ENCODE measurements around the gene HOXA9. TPM values are rescaled to one million over a fixed set of nuclear protein-coding genes. Genes with fewer than 3 reads are reported as not detected.

HOXA9 gene
- total and polyA plus RNA-seq, 2 of the 8 experiments (the other 6 are each of a cell fraction or from before 2014, with no cell fraction given) = not detected

DNA sequence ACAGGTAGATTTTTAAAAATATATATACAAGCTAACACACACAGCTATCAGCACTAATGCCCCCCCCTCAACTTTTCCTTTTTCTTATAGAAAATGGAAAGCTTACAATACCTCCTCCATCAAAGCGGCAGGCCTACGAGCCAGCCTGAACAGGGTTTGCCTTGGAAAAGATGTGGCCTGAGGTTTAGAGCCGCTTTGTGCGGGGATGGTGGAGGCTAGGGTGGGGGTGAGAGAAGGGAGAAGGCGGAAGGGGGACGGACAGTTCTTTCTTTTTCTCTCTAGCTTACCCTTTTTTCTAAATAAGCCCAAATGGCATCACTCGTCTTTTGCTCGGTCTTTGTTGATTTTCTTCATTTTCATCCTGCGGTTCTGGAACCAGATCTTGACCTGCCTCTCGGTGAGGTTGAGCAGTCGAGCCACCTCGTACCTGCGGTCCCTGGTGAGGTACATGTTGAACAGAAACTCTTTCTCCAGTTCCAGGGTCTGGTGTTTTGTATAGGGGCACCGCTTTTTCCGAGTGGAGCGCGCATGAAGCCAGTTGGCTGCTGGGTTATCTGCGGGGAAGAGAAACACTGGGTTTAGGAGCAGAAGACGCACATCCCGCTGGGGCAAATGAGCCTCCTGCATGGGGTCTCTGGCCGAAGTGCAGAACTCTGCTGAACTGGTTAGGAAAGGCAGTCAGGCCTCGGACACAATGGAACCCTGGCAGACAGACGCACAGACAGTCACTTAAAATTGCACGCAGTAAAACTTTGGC, 1.9 kb downstream of the HOXA9 start:
- H2BK12ac ChIP-seq (ENCODE audit: low read depth, low read length) = no peak overlapping the region
- no peak overlapping the region for H2AK5ac ChIP-seq (ENCODE audit: low read depth, low read length)
- TF ChIP-seq FOSL1 (IDR thresholded peaks at IDR 0.05; ENCODE audit: insufficient read depth, low read depth, low read length) (no peak), SUZ12 (IDR thresholded peaks at IDR 0.05; ENCODE audit: low read length) (peak; percentile 25), EZH2 (IDR thresholded peaks at IDR 0.05; ENCODE audit: low read depth, low read length, severe bottlenecking) (peak; percentile 70), RNF2 (IDR thresholded peaks at IDR 0.05; ENCODE audit: borderline replicate concordance, low read depth, low read length, missing control alignments, poor library complexity, severe bottlenecking) (peak; percentile 83)
- ChIA-PET POLR2A (ENCODE audit: partially characterized antibody) (no interaction called here), CTCF (ENCODE audit: partially characterized antibody) (interaction anchor here (0.8 to 4.4 kb wide), 11 partner anchors 8 to 69 kb away, joined by 3 to 80 read pairs (median 4); partner anchors contain the start of genes HOXA11, HOXA3, HOXA5 and HOXA6)
- H3K4me2 ChIP-seq (ENCODE audit: insufficient read depth in 1 of 2, low read depth in 2 of 2, low read length in 2 of 2) = no peak overlapping the region; a peak in 1 of 4 replicates
- no peak overlapping the region for H2BK20ac ChIP-seq (ENCODE audit: low read length)
- no peak overlapping the region for H3K9ac ChIP-seq (replicated peaks in 1 of 4; ENCODE audit: extremely low read depth in 1 of 4, low read depth in 3 of 4, low read length in 3 of 4)
- H3K79me1 ChIP-seq (ENCODE audit: low read depth, low read length) = no peaks in the 10 kb centered on the region
- no peak overlapping the region for H2BK15ac ChIP-seq (ENCODE audit: low read length)
- H3K23me2 ChIP-seq (ENCODE audit: low read depth, low read length) = no peaks in the 10 kb centered on the region
- H3K14ac ChIP-seq (ENCODE audit: insufficient read length) = no peak overlapping the region
- no peak overlapping the region for H3K4me3 ChIP-seq (ENCODE audit: extremely low read depth in 1 of 4, insufficient read depth in 2 of 4, low read depth in 3 of 4, low read length in 4 of 4)
- no peak overlapping the region for H3K27ac ChIP-seq (ENCODE audit: low read depth, low read length)
- H3K23ac ChIP-seq (ENCODE audit: insufficient read length) = no peak overlapping the region
- no peak overlapping the region for H3K4ac ChIP-seq (replicated peaks; ENCODE audit: insufficient read length, low read depth, low read length)
- peaks cover 0 to 20% (median 0%) of the 10 kb centered on the region in 4 experiments; a peak in 1 of 8 replicates for H3K36me3 ChIP-seq (ENCODE audit: control insufficient read depth in 2 of 4, insufficient read depth in 4 of 4, low read length in 3 of 4)
- WGBS, 2 experiments (ENCODE audit: extremely low coverage in 1 of 2, insufficient coverage in 1 of 2, insufficient read length in 1 of 2, insufficient replicate concordance in 2 of 2, low coverage in 1 of 2, low lambda C conversion rate in 2 of 2, missing lambda C conversion rate in 1 of 2) = 39% methylated on average over 24 of the region's 24 CpGs; no CpG with 5 or more reads in 1 of the 2 experiments
- H2BK5ac ChIP-seq (ENCODE audit: low read depth, low read length) = no peak overlapping the region
- H4K8ac ChIP-seq (ENCODE audit: extremely low read depth, insufficient read depth, low read length) = no peak overlapping the region
- no peaks in the 10 kb centered on the region for H3K79me2 ChIP-seq (ENCODE audit: control insufficient read depth in 1 of 2, insufficient read depth in 2 of 2, low read length in 2 of 2)
- no peak overlapping the region for H4K5ac ChIP-seq (ENCODE audit: insufficient read length, low read depth, low read length)
- peaks cover 17 to 29% of the 10 kb centered on the region in 2 experiments for H4K20me1 ChIP-seq (replicated peaks in 1 of 2; ENCODE audit: control insufficient read depth in 1 of 2, insufficient read depth in 2 of 2, low read length in 2 of 2)
- H2BK120ac ChIP-seq (replicated peaks; ENCODE audit: low read depth, low read length) = no peak overlapping the region
- H3K18ac ChIP-seq (ENCODE audit: extremely low read depth, low read length) = no peak overlapping the region
- no peak overlapping the region for H3K56ac ChIP-seq (replicated peaks; ENCODE audit: insufficient read length, low read depth, low read length)
- FAIRE-seq = no peak
- no peak overlapping the region for H4K91ac ChIP-seq (replicated peaks; ENCODE audit: insufficient read length, low read length)
- no peak overlapping the region for H2AFZ ChIP-seq (ENCODE audit: low read length)
- H3K9me3 ChIP-seq (ENCODE audit: insufficient read depth in 2 of 2, low read depth in 1 of 2, low read length in 1 of 2) = peaks cover 0 to 6% of the 10 kb centered on the region in 2 experiments; a peak in 1 of 4 replicates
- no peaks in the 10 kb centered on the region; a peak in 4 of 7 replicates for H3K4me1 ChIP-seq (replicated peaks in 1 of 4; ENCODE audit: control insufficient read depth in 3 of 4, insufficient read depth in 4 of 4, low read length in 3 of 4)
- H3K27me3 ChIP-seq (replicated peaks in 1 of 4; ENCODE audit: control insufficient read depth in 3 of 4, extremely low read depth in 1 of 4, insufficient read depth in 3 of 4, low read length in 3 of 4) = peaks cover 98 to 100% (median 99%) of the 10 kb centered on the region in 4 experiments
- DNase-seq (ENCODE audit: low read depth in 1 of 2, low spot score in 2 of 2) = no peak

Measured in H1 (cell line).